Activated naive CD8-positive, alpha-beta T cell (primary cell): ENCODE data around the gene CMSS1.

ENCODE experiments used
- H3K27ac Mint-ChIP-seq: one replicate; pipeline ENCODE4 v1.8.0; 2021; ENCODE audit warnings: mixed read lengths
- H3K27me3 Mint-ChIP-seq: one replicate; pipeline ENCODE4 v1.8.0; 2021; ENCODE audit warnings: mixed read lengths
- H3K36me3 Mint-ChIP-seq: one replicate; pipeline ENCODE4 v1.8.0; 2021; ENCODE audit warnings: mixed read lengths
- H3K4me1 Mint-ChIP-seq: one replicate; pipeline ENCODE4 v1.8.0; 2021; ENCODE audit warnings: low read depth, mixed read lengths
- H3K4me3 Mint-ChIP-seq: one replicate; pipeline ENCODE4 v1.8.0; 2021; ENCODE audit warnings: mild to moderate bottlenecking, mixed read lengths
- H3K9me3 Mint-ChIP-seq: one replicate; pipeline ENCODE4 v1.8.0; 2021; ENCODE audit warnings: low read depth, mixed read lengths

Gene CMSS1

DNA sequence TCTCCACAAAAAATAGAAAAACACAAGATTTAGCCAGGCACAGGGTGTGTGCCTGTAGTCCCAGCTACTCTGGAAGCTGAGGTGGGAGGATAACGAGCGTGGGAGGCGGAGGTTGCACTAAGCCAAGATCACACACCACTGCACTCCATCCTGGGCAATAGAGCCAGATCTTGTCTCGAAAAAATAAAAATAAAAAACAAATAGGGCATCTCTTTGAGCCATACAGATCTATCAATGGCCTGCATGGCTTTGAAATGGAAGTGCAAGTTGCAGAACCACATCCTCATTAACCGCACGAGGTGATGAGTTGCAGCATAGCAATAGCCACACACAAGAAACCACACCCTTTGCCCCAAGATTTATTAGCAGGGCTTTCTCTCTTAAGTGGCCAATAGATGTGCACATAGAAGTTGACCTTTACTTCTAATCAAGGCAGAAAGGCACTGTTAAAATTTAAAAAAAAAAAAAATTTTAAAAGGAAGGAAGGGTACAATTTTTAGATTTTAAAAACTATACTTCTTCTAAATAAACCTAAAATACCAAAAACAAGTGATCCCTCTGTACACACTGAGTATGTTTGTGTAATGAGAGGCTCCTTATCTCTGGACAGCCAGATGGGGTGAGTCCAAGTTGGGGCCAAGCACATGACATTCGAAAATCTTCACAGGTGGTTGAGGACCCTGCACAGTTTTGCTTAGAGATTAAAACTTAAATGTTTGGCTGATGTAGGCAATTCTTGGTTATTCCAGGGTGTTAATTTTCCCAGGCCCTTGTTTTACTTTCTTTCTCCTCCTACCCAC is 243.2 kb downstream of the CMSS1 start:
- Mint-ChIP-seq H3K4me3 (no peak overlapping the region), H3K36me3 (no peaks in the 10 kb centered on the region), H3K27me3 (no peaks in the 10 kb centered on the region), H3K4me1 (no peaks in the 10 kb centered on the region), H3K9me3 (no peaks in the 10 kb centered on the region), H3K27ac (no peak overlapping the region)

GRCh38 chr3:100062665-100063064 is 245.0 kb downstream of the CMSS1 start:
- Mint-ChIP-seq H3K9me3 (no peaks in the 10 kb centered on the region), H3K27ac (no peak overlapping the region), H3K27me3 (no peaks in the 10 kb centered on the region), H3K4me1 (no peaks in the 10 kb centered on the region), H3K36me3 (no peaks in the 10 kb centered on the region), H3K4me3 (no peak overlapping the region)

DNA sequence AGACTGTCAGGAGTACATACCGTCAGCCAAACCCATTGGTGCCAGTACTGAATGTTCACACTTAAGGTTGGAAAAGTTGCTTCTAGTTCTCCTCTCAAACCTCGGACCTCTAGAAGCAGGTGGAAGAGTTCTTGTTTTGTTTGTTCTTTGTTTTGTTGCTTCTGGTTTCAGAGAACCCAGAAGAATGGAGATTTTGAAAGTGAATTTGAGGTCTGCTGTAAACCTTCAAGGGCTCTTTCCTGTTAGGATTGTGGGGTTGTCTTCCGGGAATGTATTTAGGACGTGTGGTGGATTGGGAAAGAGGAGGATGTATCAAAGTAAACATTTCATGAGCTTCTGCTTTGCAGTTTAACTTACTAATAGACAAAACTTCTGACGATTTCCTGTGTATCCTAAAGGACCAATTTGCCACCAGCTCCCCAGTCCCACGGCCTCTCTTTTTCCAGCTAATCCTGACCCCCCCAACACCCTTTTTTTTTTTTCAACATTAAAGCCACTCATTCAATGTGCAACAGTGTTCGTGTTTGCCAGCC is 246.3 kb downstream of the CMSS1 start:
- Mint-ChIP-seq H3K36me3 (no peaks in the 10 kb centered on the region), H3K9me3 (no peaks in the 10 kb centered on the region), H3K27ac (no peak overlapping the region), H3K4me1 (peaks cover 3% of the 10 kb centered on the region), H3K27me3 (no peaks in the 10 kb centered on the region), H3K4me3 (no peak overlapping the region)

DNA sequence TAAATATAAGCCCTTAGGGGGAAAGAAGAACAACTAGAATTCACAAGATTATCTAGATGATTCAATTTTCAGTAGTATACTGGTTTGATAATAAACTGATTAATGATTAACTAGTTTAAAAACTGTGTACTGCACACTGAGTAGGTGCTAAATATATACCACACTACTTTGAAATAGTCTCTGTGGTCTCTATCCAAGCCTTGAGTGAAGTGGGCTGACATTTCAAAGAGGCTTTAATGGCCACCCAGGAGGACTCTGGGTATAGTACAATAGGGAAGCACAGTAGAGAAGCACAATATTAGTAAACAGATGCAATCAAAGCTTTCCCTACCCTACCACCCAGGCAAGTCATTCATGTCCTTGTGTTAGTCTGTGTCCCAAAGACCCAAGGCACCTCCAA is 249.9 kb downstream of the CMSS1 start:
- Mint-ChIP-seq H3K36me3 (peaks cover 5% of the 10 kb centered on the region), H3K27ac (no peak overlapping the region), H3K4me3 (no peak overlapping the region), H3K9me3 (no peaks in the 10 kb centered on the region), H3K27me3 (no peaks in the 10 kb centered on the region), H3K4me1 (peaks cover 24% of the 10 kb centered on the region)

GRCh38 chr3:100068826-100069225 is 251.2 kb downstream of the CMSS1 start:
- peaks cover 5% of the 10 kb centered on the region for H3K36me3 Mint-ChIP-seq
- no peak overlapping the region for H3K27ac Mint-ChIP-seq
- no peak overlapping the region for H3K4me3 Mint-ChIP-seq
- H3K27me3 Mint-ChIP-seq: no peaks in the 10 kb centered on the region
- no peaks in the 10 kb centered on the region for H3K9me3 Mint-ChIP-seq
- H3K4me1 Mint-ChIP-seq: peaks cover 36% of the 10 kb centered on the region

- Mint-ChIP-seq H3K27me3 (no peaks in the 10 kb centered on the region), H3K9me3 (no peaks in the 10 kb centered on the region), H3K4me3 (no peak overlapping the region), H3K4me1 (peaks cover 41% of the 10 kb centered on the region), H3K27ac (no peak overlapping the region), H3K36me3 (peaks cover 5% of the 10 kb centered on the region)
Measured at GRCh38 chr3:100069472-100069871, 251.8 kb downstream of the CMSS1 start.

- peak overlapping the region; percentile 66 for H3K4me3 Mint-ChIP-seq
Measured at GRCh38 chr3:100072326-100073048, 254.8 kb downstream of the CMSS1 start.

GRCh38 chr3:100073049-100073713 is 255.5 kb downstream of the CMSS1 start:
- H3K4me3 Mint-ChIP-seq: peak overlapping the region; percentile 66
- H3K27ac Mint-ChIP-seq: peak overlapping the region; percentile 70
- no peaks in the 10 kb centered on the region for H3K9me3 Mint-ChIP-seq
- no peaks in the 10 kb centered on the region for H3K27me3 Mint-ChIP-seq
- peaks cover 9% of the 10 kb centered on the region for H3K36me3 Mint-ChIP-seq
- peaks cover 60% of the 10 kb centered on the region for H3K4me1 Mint-ChIP-seq

More at GRCh38 chr3:100072326-100073048, 254.8 kb downstream of the CMSS1 start:
- H3K4me1 Mint-ChIP-seq: peaks cover 60% of the 10 kb centered on the region
- peak overlapping the region; percentile 67 for H3K27ac Mint-ChIP-seq
- no peaks in the 10 kb centered on the region for H3K27me3 Mint-ChIP-seq
- no peaks in the 10 kb centered on the region for H3K9me3 Mint-ChIP-seq
- peaks cover 9% of the 10 kb centered on the region for H3K36me3 Mint-ChIP-seq

GRCh38 chr3:100073714-100074307 is 256.1 kb downstream of the CMSS1 start:
- peaks cover 59% of the 10 kb centered on the region for H3K4me1 Mint-ChIP-seq

DNA sequence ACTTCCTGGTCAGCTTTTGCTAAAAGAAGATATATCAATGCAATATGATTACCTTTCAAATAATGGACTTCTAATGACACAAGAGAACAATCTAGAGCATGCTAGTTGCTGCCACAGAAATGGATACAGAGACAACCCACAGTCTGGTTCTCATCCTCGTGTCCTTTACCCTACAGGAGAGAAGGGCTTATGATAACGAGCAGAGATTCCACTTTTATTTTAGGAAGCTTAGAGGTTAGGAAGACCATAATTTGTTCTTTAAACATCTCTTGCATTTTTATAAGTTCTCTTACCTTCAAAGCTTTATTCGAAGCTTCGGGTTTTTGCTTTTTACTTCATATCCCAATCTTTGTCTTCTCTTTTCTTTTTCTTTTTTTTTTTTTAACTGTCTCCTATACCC is 257.5 kb downstream of the CMSS1 start:
- H3K27ac Mint-ChIP-seq: no peak overlapping the region

More at GRCh38 chr3:100073714-100074307, 256.1 kb downstream of the CMSS1 start:
- Mint-ChIP-seq H3K4me3 (peak overlapping the region; percentile 66), H3K36me3 (peaks cover 9% of the 10 kb centered on the region), H3K27ac (peak overlapping the region; percentile 70), H3K9me3 (no peaks in the 10 kb centered on the region), H3K27me3 (no peaks in the 10 kb centered on the region)

DNA sequence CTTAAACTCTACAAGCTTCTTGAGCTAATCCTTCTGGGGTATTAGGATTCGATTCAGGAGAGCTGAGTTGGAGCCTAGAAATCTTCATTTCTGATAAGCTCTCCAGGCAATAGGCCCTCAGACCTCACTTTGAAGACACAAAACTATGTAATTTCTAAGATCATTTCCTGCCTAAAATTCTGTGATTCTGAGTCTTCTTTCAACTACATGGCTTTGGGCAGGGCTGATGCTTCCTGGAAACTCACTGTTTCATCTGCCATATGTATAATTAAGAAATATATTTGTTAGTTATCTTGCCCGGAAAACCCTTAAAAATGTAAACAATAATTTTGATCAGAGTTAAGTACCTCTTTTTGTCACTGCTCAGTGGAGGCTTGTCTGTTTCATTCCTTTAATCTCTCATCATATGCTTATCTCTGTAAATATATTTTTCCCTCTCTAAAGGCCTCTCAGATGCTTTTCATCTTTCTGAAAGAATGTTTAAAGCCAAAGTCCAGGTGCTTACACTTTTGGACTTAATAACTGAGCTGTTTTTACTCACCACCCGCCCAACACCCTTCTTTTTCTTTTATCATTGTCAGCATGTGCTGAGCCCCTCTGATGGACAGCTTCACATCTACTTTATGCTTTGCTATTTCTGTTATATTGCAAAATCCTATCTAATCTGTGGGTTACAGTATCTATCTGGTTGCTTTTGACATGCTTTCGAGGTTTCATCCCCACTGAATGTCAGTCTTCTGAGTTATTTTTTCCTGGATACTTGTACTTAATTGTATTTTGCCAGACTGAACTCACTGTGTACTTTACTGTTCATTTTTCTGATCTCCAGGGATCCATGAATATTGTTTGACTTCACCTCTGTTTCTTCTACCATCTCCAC is 258.4 kb downstream of the CMSS1 start:
- Mint-ChIP-seq H3K27me3 (no peaks in the 10 kb centered on the region), H3K9me3 (no peaks in the 10 kb centered on the region), H3K4me1 (peaks cover 51% of the 10 kb centered on the region), H3K4me3 (no peak overlapping the region), H3K27ac (peak overlapping the region; percentile 54), H3K36me3 (peaks cover 9% of the 10 kb centered on the region)

More for the DNA sequence above, 257.5 kb downstream of the CMSS1 start:
- H3K9me3 Mint-ChIP-seq: no peaks in the 10 kb centered on the region
- H3K36me3 Mint-ChIP-seq: peaks cover 9% of the 10 kb centered on the region
- no peak overlapping the region for H3K4me3 Mint-ChIP-seq
- no peaks in the 10 kb centered on the region for H3K27me3 Mint-ChIP-seq
- peaks cover 52% of the 10 kb centered on the region for H3K4me1 Mint-ChIP-seq

DNA sequence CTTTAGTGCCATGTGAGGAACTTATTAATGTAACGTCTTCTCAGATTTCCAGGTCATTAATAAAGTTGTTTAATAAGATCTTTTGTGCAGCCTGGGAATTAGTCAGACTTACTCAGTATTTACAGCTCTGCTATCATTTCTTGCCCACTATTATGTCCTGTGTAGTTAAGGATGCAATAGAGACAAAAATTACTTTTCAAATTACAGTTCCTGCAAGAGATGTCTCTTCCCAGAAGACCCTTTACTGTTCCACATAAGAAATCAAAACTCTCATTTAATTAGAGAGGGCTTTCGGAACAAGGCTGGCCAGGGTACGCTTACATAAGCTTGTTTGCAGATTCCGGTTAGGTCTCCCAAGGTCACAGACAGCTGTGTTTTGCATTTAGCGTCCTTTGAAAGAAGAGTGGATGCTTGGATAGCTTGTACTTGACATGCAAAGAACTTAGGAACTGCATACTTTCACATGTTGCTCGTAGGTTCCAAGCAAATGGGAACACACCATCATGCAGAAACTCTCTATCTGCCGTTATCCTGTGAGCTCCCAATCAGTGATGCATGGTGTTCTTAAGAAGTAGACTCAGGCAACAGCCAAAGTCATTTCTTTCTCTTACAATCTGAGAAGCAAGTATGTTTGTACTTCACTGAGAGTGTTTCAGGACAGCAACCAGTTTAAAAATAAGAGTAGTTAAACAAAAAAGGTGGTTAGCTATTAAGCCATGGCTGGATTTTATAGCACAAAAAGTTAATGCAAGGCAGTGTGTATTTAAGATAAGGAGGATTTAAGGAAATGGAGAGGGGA is 259.3 kb downstream of the CMSS1 start:
- Mint-ChIP-seq H3K4me3 (no peak overlapping the region), H3K27me3 (no peaks in the 10 kb centered on the region), H3K36me3 (peaks cover 12% of the 10 kb centered on the region), H3K4me1 (peaks cover 43% of the 10 kb centered on the region), H3K27ac (no peak overlapping the region), H3K9me3 (no peaks in the 10 kb centered on the region)

DNA sequence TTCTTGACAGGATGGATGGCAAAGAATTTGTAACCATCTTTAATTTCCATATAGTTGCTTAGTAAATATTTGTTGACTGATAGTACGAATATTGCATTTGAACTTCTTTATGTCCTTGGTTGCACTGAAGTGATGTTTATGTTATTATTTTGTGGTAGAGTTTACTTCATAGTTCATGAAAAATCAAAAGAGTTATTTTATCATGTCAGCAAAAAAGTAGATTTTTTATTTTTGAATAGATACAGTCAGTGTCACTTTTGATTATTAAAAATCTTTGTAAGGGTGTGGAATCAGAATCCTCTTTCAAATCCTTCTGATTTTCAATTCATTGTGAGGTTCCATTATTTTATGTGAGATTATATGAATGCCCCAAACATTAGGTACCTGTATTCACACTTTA is 261.7 kb downstream of the CMSS1 start:
- no peaks in the 10 kb centered on the region for H3K9me3 Mint-ChIP-seq
- no peak overlapping the region for H3K4me3 Mint-ChIP-seq
- H3K27me3 Mint-ChIP-seq: no peaks in the 10 kb centered on the region
- peaks cover 15% of the 10 kb centered on the region for H3K36me3 Mint-ChIP-seq
- H3K4me1 Mint-ChIP-seq: peaks cover 19% of the 10 kb centered on the region
- no peak overlapping the region for H3K27ac Mint-ChIP-seq
